ENCODE measurements around the gene BORCS5. TPM values are rescaled to one million over a fixed set of nuclear protein-coding genes. Genes with fewer than 3 reads are reported as not detected.

BORCS5 gene
- total RNA-seq, 1 donor from 2014 or later = 10.1 TPM

GRCh38 chr12:12454315-12454714, 97.4 kb downstream of the BORCS5 start:
- Histone ChIP-seq H3K27ac (no peak overlapping the region), H3K27me3 (ENCODE audit: low read depth) (no peaks in the 10 kb centered on the region), H3K9me3 (no peaks in the 10 kb centered on the region), H3K36me3 (no peaks in the 10 kb centered on the region), H3K4me1 (peaks cover 15% of the 10 kb centered on the region), H3K4me3 (no peak overlapping the region)
- ATAC-seq (no peak), DNase-seq (no peak)
- TF ChIP-seq CTCF (IDR thresholded peaks at IDR 0.05) = no peak
- intact Hi-C loops (cut with DNase I) = no loop called here

DNA sequence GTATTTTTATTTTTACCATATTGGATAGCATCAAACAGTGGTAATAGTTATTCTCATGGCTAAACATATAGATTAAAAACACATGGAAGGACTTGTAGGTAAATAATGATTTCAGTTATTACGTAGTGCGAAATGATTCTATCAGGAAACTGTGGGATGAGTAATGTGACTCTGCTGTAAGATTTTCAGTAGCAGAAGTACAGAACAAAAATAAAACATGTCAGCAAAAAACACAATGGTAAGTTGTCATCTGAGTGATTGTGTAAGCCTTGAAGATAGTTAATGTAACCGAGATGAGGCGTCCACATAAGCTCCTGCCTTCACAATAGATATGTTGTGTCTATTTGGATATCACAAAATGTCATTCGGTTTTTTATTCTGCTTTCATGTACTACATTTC, 99.8 kb downstream of the BORCS5 start:
- DNase-seq (no peak), ATAC-seq (peak; percentile 33 to 55)
- H3K27me3 ChIP-seq (ENCODE audit: low read depth) = no peaks in the 10 kb centered on the region
- H3K4me3 ChIP-seq = no peak overlapping the region
- no peaks in the 10 kb centered on the region for H3K36me3 ChIP-seq
- peak overlapping the region; percentile 56 for H3K27ac ChIP-seq
- H3K9me3 ChIP-seq = no peaks in the 10 kb centered on the region
- no peak for TF ChIP-seq CTCF (IDR thresholded peaks at IDR 0.05)
- H3K4me1 ChIP-seq = no peaks in the 10 kb centered on the region
- intact Hi-C loops (cut with DNase I) = no loop called here

GRCh38 chr12:12460935-12461922, 104.4 kb downstream of the BORCS5 start:
- ATAC-seq = no peak
- no peak overlapping the region for H3K4me3 ChIP-seq
- H3K36me3 ChIP-seq = no peaks in the 10 kb centered on the region
- intact Hi-C loops (cut with DNase I) = no loop called here
- no peaks in the 10 kb centered on the region for H3K4me1 ChIP-seq
- TF ChIP-seq CTCF (IDR thresholded peaks at IDR 0.05) = no peak
- H3K9me3 ChIP-seq = no peaks in the 10 kb centered on the region
- no peak overlapping the region for H3K27ac ChIP-seq
- H3K27me3 ChIP-seq (ENCODE audit: low read depth) = no peaks in the 10 kb centered on the region
- no peak for DNase-seq

DNA sequence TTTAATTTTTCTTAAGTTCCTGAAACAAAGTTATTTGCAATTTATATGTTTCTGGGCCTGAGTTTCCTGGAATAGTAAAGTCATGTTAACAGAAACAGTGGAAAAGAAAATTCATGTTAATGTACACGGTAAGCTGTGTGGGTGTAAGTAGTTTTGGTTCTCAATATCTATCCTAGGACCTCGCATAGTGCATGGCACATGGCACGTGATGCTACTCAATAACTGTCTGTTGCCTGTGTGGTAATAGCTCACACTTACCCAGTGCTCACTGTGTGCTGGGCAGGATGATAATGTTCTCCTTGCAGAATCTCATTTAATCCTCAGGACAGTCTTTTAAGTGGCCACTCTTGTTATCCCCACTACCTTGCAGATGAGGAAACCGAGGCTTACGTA, 105.0 kb downstream of the BORCS5 start:
- no peak for ATAC-seq

GRCh38 chr12:12465522-12465921, 108.6 kb downstream of the BORCS5 start:
- no peak overlapping the region for H3K27ac ChIP-seq
- H3K4me1 ChIP-seq = peaks cover 15% of the 10 kb centered on the region
- no peak for DNase-seq
- no peaks in the 10 kb centered on the region for H3K27me3 ChIP-seq (ENCODE audit: low read depth)
- intact Hi-C loops (cut with DNase I) = no loop called here
- H3K4me3 ChIP-seq = no peak overlapping the region
- no peaks in the 10 kb centered on the region for H3K9me3 ChIP-seq
- ATAC-seq = no peak
- no peaks in the 10 kb centered on the region for H3K36me3 ChIP-seq
- TF ChIP-seq CTCF (IDR thresholded peaks at IDR 0.05) = no peak

More for the DNA sequence above, 105.0 kb downstream of the BORCS5 start:
- H3K27ac ChIP-seq = no peak overlapping the region
- no peaks in the 10 kb centered on the region for H3K36me3 ChIP-seq
- no peaks in the 10 kb centered on the region for H3K27me3 ChIP-seq (ENCODE audit: low read depth)
- DNase-seq = no peak
- H3K9me3 ChIP-seq = no peaks in the 10 kb centered on the region
- no peaks in the 10 kb centered on the region for H3K4me1 ChIP-seq
- no peak overlapping the region for H3K4me3 ChIP-seq
- TF ChIP-seq CTCF (IDR thresholded peaks at IDR 0.05) = no peak
- intact Hi-C loops (cut with DNase I) = no loop called here

All from lower lobe of right lung (tissue), 2 donors.